GM20000 (cell line): ENCODE data around the gene HOXA7.

ENCODE experiments used
- DNase-seq: peaks from one replicate; pipeline ENCODE4 v3.0.0; 2012; ENCODE audit warnings: low spot score
- CTCF ChIP-seq: IDR thresholded peaks from 2 replicates; pipeline ENCODE4 v1.5.1; 2012; ENCODE audit warnings: mild to moderate bottlenecking, control low read depth; ENCODE audit errors: extremely low read depth, missing control alignments

HOXA7 gene

DNA sequence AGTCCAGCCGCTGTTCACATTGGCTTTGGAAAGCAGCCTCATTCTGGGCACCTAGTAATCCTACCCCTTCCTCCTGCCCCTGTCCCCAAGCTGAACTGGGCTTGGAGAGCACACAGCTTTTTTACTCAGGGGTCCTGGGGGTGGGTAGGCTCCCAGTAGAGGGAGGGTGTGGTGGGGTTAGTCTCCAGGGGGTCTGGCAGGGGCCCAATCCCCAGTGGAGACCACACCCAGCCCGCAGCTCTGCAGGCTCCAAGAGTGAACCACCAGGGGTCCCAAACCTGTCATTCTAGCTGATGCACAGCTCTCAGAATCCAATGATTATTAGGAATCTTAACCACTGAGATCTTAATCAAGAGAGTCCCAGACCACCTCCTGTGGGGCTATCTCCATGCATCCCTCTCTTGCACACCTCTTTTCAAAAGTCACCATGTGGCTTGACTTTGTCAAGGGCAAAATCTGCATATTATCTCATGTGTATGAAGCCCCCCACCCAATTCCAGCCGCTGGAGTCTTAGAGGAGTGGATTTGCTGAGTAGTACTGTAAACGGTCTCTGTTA is 25.9 kb upstream of the HOXA7 start:
- TF ChIP-seq CTCF: no peak
- DNase-seq: no peak

DNA sequence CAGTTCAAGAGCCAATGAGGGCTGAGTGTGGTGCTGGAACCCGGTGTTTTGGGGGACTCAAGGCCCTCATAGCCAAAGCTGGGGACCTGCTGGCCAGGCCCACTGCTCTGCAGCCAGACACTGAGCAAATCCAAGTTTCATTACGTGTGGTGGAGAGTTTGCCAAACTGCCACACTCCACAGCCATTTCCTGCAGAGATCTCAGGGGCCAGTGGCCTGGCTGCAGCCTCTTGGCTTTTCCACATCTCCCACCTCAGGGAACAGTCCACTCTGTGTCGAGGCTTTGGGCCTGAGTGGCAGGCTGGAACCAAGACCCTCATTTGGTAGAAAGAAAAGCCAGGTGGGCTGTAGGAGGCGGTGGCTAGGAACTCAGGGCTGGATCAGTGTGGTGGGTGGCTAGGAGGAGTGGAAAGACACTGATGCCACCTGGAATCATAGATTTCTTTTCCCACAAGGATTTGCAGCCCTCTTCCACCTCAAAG is 25.4 kb upstream of the HOXA7 start:
- DNase-seq: no peak
- no peak for TF ChIP-seq CTCF

GRCh38 chr7:27180431-27181420 is 24.3 kb upstream of the HOXA7 start:
- DNase-seq: no peak
- no peak for TF ChIP-seq CTCF

- DNase-seq: peak; percentile 82
- TF ChIP-seq CTCF: peak; percentile 63
These were observed 23.3 kb upstream of the HOXA7 start for GRCh38 chr7:27179503-27180430.

- no peak for TF ChIP-seq CTCF
- DNase-seq: no peak
These were observed 22.6 kb upstream of the HOXA7 start for GRCh38 chr7:27179030-27179429.

DNA sequence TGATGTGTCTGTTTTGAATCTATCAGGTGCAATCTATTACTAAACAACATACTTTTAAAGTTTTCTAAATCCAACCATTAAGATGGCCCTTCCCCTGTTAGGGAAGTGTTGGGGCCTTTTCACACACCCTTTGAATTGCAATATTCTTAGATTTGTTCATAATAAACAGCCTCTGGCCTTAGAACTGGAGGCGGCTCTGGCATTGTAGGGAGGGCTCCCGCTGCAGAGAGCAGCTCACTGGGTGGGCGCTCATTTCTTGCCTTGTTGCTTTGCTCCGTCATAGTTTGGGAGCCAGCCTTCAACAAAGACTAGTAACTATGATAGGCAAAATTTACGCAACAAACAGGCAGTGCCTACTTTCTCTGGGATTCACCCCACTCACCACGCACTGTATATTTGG is 21.9 kb upstream of the HOXA7 start:
- TF ChIP-seq CTCF: no peak
- no peak for DNase-seq
